Nephron progenitor cell (in vitro differentiated cells): ENCODE results near the gene SYT1.

ENCODE experiments used
- DNase-seq: peaks from one replicate; pipeline ENCODE4 v3.0.0; 2021
- H3K27ac Mint-ChIP-seq: 2 replicates; pipeline ENCODE4 v1.8.0; 2021; ENCODE audit warnings: mild to moderate bottlenecking, moderate library complexity, mixed read lengths
- H3K27me3 Mint-ChIP-seq: 2 replicates; pipeline ENCODE4 v1.8.0; 2021; ENCODE audit warnings: mild to moderate bottlenecking, low read depth, mixed read lengths; ENCODE audit not compliant: poor library complexity
- H3K36me3 Mint-ChIP-seq: 2 replicates; pipeline ENCODE4 v1.8.0; 2021; ENCODE audit warnings: low read depth, mixed read lengths
- H3K4me1 Mint-ChIP-seq: 2 replicates; pipeline ENCODE4 v1.8.0; 2021; ENCODE audit warnings: mixed read lengths
- H3K4me3 Mint-ChIP-seq: 2 replicates; pipeline ENCODE4 v1.8.0; 2021; ENCODE audit warnings: mild to moderate bottlenecking, moderate library complexity, mixed read lengths
- H3K9me3 Mint-ChIP-seq: 2 replicates; pipeline ENCODE4 v1.8.0; 2021; ENCODE audit warnings: mild to moderate bottlenecking, moderate library complexity, mixed read lengths
- CTCF ChIP-seq: fragments of 200-600 bp; sonication (generic); IDR thresholded peaks from 2 replicates; pipeline ENCODE4 v1.5.0; 2021; ENCODE audit warnings: antibody characterized with exemption

The SYT1 gene

GRCh38 chr12:78966062-78966461, 101.5 kb downstream of the SYT1 start:
- H3K27ac Mint-ChIP-seq: no peak overlapping the region
- DNase-seq: no peak
- H3K9me3 Mint-ChIP-seq: no peaks in the 10 kb centered on the region
- H3K27me3 Mint-ChIP-seq: no peaks in the 10 kb centered on the region
- no peaks in the 10 kb centered on the region for H3K36me3 Mint-ChIP-seq
- H3K4me3 Mint-ChIP-seq: no peak overlapping the region
- no peak for TF ChIP-seq CTCF
- H3K4me1 Mint-ChIP-seq: no peaks in the 10 kb centered on the region

GRCh38 chr12:78966926-78967325, 102.4 kb downstream of the SYT1 start:
- no peaks in the 10 kb centered on the region for H3K4me1 Mint-ChIP-seq
- no peak overlapping the region for H3K27ac Mint-ChIP-seq
- H3K27me3 Mint-ChIP-seq: no peaks in the 10 kb centered on the region
- no peak for TF ChIP-seq CTCF
- H3K4me3 Mint-ChIP-seq: no peak overlapping the region
- no peak for DNase-seq
- no peaks in the 10 kb centered on the region for H3K9me3 Mint-ChIP-seq
- H3K36me3 Mint-ChIP-seq: no peaks in the 10 kb centered on the region

- no peaks in the 10 kb centered on the region for H3K9me3 Mint-ChIP-seq
- H3K27me3 Mint-ChIP-seq: no peaks in the 10 kb centered on the region
- DNase-seq: no peak
- H3K36me3 Mint-ChIP-seq: no peaks in the 10 kb centered on the region
- H3K4me3 Mint-ChIP-seq: no peak overlapping the region
- no peaks in the 10 kb centered on the region for H3K4me1 Mint-ChIP-seq
- H3K27ac Mint-ChIP-seq: no peak overlapping the region
- no peak for TF ChIP-seq CTCF
These were observed 103.7 kb downstream of the SYT1 start for GRCh38 chr12:78968226-78968625.

- TF ChIP-seq CTCF: no peak
These were observed 105.5 kb downstream of the SYT1 start for GRCh38 chr12:78970041-78970440.

GRCh38 chr12:78977304-78977867, 112.8 kb downstream of the SYT1 start:
- H3K4me1 Mint-ChIP-seq: no peaks in the 10 kb centered on the region
- H3K9me3 Mint-ChIP-seq: no peaks in the 10 kb centered on the region
- DNase-seq: no peak
- peaks cover 12% of the 10 kb centered on the region for H3K36me3 Mint-ChIP-seq
- TF ChIP-seq CTCF: no peak
- H3K4me3 Mint-ChIP-seq: no peak overlapping the region
- H3K27me3 Mint-ChIP-seq: no peaks in the 10 kb centered on the region
- peak overlapping the region; percentile 17 for H3K27ac Mint-ChIP-seq

More at GRCh38 chr12:78970041-78970440, 105.5 kb downstream of the SYT1 start:
- DNase-seq: no peak
- H3K27me3 Mint-ChIP-seq: no peaks in the 10 kb centered on the region
- no peaks in the 10 kb centered on the region for H3K9me3 Mint-ChIP-seq
- no peaks in the 10 kb centered on the region for H3K4me1 Mint-ChIP-seq
- peaks cover 5% of the 10 kb centered on the region for H3K36me3 Mint-ChIP-seq
- no peak overlapping the region for H3K4me3 Mint-ChIP-seq
- no peak overlapping the region for H3K27ac Mint-ChIP-seq

GRCh38 chr12:78994168-78994791, 129.7 kb downstream of the SYT1 start:
- DNase-seq: no peak
- Mint-ChIP-seq H3K4me3 (no peak overlapping the region), H3K27me3 (no peaks in the 10 kb centered on the region), H3K4me1 (no peaks in the 10 kb centered on the region), H3K36me3 (no peaks in the 10 kb centered on the region), H3K9me3 (no peaks in the 10 kb centered on the region), H3K27ac (peak overlapping the region; percentile 20)
- TF ChIP-seq CTCF: no peak
